SHP77 (cell line): ENCODE results near the gene USP6NL.

Source experiments
- DNase-seq, 2 experiments: peaks; one replicate each; lab custom pipeline; 2025; lab: John Stamatoyannopoulos, UW

USP6NL gene

GRCh38 chr10:11616021-11616420 lies 4.6 kb upstream of the USP6NL start:
- DNase-seq = no peak

GRCh38 chr10:11615396-11615795 lies 3.9 kb upstream of the USP6NL start:
- no peak for DNase-seq

- DNase-seq = no peak
Measured at GRCh38 chr10:11612021-11613001, 861 bp upstream of the USP6NL start.

- peak in 1 of 2 experiments; percentile 7 for DNase-seq
Measured at GRCh38 chr10:11610826-11611247, 613 bp downstream of the USP6NL start.

- DNase-seq = no peak
Measured at GRCh38 chr10:11610166-11610825, 1.2 kb downstream of the USP6NL start.

GRCh38 chr10:11609492-11610093 lies 1.9 kb downstream of the USP6NL start:
- no peak for DNase-seq

GRCh38 chr10:11609052-11609451 lies 2.4 kb downstream of the USP6NL start:
- DNase-seq = no peak

- DNase-seq = no peak
Measured at GRCh38 chr10:11608159-11609013, 3.1 kb downstream of the USP6NL start.

GRCh38 chr10:11605807-11606408 lies 5.5 kb downstream of the USP6NL start:
- DNase-seq = no peak

- no peak for DNase-seq
Measured at GRCh38 chr10:11604865-11605650, 6.4 kb downstream of the USP6NL start.

- no peak for DNase-seq
Measured at GRCh38 chr10:11603741-11604140, 7.7 kb downstream of the USP6NL start.

- no peak for DNase-seq
Measured at GRCh38 chr10:11602919-11603523, 8.4 kb downstream of the USP6NL start.

- DNase-seq = no peak
Measured at GRCh38 chr10:11602358-11602757, 9.1 kb downstream of the USP6NL start.

- no peak for DNase-seq
Measured at GRCh38 chr10:11601670-11602069, 9.8 kb downstream of the USP6NL start.

- DNase-seq = no peak
Measured at GRCh38 chr10:11600280-11600679, 11.2 kb downstream of the USP6NL start.

GRCh38 chr10:11598712-11599397 lies 12.6 kb downstream of the USP6NL start:
- no peak for DNase-seq

GRCh38 chr10:11597470-11597869 lies 14.0 kb downstream of the USP6NL start:
- no peak for DNase-seq

- DNase-seq = no peak
Measured at GRCh38 chr10:11595395-11595692, 16.1 kb downstream of the USP6NL start.

GRCh38 chr10:11594589-11595394 lies 16.7 kb downstream of the USP6NL start:
- DNase-seq = no peak
